Hematopoietic multipotent progenitor cell treated with erythropoietin and hydrocortisone succinate and interleukin-3 and kit ligand, for 15 days (in vitro differentiated cells): ENCODE measurements around the gene MAGIX.
"Not testable (repeated sequence)": the region's sequence is repeated elsewhere in the genome, so short reads cannot be mapped to it uniquely, and the experiment has no call there.

Experiments
- DNase-seq: peaks from one replicate; pipeline ENCODE4 v3.0.0-alpha.2; 2015; ENCODE audit warnings: low spot score

Gene MAGIX

DNA sequence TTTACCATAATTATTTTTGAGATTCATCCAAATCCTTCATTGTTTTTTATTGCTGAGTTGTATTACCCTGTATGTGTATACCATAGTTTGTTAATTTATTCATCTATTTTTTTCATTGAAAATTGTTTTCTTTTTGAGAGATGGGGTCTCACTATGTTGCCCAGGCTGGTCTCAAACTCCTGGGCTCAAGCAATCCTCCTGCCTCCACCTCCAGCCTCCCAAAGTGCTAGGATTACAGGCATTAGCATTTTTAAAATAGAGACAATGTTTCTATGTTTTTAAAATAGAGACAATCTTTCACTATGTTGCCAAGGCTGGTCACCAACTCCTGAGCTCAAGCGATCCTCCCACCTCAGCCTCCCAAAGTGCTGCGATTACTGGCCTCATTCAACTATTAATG, 1.6 kb upstream of the MAGIX start:
- no peak for DNase-seq

GRCh38 chrX:49161632-49162031, 926 bp upstream of the MAGIX start:
- DNase-seq: peak; percentile 43

- peak; percentile 88 for DNase-seq
These were observed 1.2 kb downstream of the MAGIX start for GRCh38 chrX:49163555-49164419.

- DNase-seq: no peak
These were observed 2.2 kb downstream of the MAGIX start for GRCh38 chrX:49164589-49165360.

- peak; percentile 76 for DNase-seq
These were observed 3.6 kb downstream of the MAGIX start for GRCh38 chrX:49165901-49166881.

DNA sequence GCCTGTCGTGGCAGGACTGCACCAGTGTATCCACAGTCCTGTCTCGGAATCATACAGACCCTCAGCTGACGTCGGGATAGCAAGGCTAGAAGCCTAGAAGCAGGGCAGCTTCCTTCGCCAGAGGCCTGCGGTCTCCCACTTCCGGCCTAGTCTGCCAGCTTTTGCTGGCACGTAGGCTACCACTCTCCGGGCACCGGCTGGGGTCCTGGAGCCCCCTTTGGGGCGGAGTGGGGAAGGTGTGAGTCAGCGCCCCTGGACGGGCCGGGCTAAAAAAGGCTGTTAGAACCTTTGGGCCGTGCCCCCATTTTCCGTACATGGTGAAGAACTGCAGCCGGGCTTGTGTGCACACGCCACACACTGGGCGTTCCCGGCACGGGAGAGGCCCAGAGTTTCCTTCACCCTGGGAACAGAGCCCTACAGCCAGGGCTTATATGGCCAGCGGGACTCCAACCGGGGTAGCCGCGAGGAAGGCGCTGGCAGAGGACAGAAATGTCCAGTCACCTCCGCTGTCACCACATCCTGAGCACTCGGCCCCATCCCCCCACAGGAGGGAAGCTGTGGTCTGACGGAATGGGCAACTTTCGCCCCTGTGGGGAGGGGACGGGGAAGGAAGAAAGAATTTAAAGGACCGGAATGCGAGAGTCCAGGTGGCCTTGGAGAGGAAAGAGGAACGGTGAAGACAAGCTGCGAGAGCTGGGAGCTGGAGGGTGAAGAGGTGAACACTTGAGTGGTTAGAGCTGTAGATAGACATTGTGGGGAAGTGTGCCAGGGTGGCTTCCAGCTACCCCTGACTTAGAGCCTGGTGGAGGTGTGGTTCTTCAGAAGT, 4.6 kb downstream of the MAGIX start:
- peak; percentile 70 for DNase-seq

DNA sequence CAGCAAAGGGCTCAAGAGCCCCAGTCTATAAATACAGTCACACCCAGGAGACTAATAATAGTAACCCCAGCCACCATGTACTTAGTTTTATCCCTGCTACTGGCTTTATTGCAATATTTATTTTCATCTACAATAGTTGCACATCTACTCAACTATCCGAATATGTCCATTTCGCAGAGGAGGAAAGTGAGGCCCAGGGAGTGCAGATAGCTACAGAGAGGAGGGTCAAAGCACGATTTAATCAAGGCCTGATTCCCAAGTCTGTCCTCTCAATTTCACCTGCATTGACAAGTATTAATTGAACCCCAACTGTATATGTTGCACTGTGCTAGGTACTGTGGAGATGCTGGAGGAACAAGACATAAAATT, 5.2 kb downstream of the MAGIX start:
- no peak for DNase-seq

- no peak for DNase-seq
These were observed 9.3 kb downstream of the MAGIX start, which contains the start of gene PLP2 for GRCh38 chrX:49171752-49172279. TSS of gene PLP2 (plus strand) at chrX:49171898. CDS start at chrX:49172001, 103 bp downstream.

DNA sequence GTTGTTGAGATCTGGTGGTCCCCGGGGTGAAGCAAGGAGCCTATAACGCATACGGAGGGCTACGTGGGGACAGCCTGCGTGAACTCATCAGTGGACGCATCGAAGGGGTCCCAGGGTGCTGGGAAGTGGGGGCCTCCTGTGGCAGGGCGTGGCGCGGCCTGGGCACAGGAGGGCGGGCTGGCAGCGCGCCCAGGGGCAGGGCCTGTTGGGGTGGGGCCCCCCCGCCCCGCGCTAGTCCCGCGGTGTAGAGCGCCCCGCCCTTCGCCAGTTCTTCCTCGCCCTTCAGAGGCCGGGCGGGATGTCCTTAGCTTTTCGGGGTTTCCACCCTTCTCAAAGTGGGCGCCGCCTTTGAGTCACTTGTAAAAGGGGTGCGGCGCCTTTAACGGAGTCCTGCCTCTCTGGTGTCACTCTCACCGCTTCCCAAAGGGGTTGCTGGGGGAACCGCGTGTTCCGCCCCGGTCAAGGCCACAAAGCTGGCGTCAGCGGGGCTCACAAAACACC, 9.8 kb downstream of the MAGIX start:
- DNase-seq: peak; percentile 90

DNA sequence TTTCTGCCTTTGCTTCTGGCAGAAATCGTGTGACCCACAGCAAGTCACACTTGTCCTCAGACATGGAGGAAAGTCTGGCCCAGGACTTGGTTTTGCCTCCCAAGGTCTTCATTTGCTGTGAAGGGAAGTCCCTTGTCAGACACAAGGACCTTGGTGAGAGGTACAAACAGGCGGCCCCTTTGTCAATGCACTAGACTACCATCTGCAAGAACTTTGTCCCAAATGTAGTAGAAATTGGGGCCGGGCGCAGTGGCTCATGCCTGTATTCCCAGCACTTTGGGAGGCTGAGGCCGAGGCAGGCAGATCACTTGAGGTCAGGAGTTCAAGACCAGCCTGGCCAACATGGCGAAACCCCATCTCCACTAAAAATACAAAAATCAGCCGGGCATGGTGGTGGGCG, 11.0 kb downstream of the MAGIX start:
- not testable (repeated sequence) for DNase-seq

DNA sequence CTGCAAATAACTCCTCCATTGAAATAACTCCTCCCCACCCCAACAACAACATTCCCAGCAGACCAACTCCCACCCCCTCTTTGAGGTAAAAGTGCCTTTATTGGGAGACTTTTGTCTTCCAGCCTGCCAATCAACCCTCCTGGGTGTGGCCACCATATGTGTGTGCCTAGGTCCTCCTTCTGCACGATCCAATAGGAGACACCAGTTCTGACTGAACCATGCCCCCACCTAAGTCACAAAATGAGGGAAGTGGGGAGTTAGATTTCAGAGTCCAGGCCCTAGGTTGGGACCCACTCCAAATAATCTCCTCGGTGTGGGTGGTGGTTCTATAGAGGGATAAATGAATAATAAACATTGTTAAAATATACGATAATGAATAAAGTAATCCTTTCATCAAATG, 12.2 kb downstream of the MAGIX start:
- DNase-seq: no peak

GRCh38 chrX:49175435-49176274, 13.1 kb downstream of the MAGIX start:
- DNase-seq: no peak

DNA sequence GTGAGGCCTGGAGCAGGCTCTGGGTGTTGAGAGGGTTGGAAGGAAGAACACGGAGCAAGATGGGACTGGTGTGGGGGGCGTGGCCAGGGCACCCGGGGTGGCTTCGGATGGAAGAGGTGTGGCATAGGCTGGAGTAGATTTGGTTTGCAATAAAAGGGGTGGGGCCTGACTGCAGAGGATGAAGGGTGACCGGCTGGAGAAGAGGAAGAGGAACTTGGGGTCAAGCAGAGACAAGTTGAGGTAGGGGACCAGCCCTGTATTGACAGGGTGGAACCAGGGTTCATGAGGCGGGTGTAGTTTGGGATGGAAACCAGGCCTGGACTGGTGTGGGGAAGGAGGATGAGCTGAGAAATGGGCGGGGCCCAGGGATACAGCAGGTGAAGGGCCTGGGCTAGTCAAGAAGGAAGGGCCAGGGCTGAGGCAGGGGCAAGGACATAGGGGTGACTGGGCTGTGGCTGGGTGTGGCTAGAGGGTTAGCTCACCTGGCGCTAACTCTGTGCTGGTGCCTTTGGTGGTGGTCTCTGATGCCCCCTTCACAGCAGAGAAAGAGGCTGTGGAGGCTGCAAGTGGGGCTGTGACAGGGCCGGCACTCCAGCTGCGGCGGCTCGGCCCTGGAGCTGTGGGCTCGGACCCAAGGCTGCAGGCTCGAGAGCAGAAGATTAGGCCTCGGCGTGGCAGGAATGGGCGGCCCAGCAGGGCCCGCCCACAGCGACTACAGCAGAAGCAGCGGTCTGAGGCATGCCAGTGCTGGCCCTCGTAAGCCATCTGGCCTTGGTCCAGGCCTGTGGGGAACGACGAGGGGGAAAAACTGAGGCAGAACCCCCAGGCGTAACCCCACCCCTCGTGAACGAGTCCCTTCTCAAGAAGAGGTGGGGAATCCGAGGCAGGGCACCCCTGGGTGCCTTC, 14.1 kb downstream of the MAGIX start:
- DNase-seq: peak; percentile 78

DNA sequence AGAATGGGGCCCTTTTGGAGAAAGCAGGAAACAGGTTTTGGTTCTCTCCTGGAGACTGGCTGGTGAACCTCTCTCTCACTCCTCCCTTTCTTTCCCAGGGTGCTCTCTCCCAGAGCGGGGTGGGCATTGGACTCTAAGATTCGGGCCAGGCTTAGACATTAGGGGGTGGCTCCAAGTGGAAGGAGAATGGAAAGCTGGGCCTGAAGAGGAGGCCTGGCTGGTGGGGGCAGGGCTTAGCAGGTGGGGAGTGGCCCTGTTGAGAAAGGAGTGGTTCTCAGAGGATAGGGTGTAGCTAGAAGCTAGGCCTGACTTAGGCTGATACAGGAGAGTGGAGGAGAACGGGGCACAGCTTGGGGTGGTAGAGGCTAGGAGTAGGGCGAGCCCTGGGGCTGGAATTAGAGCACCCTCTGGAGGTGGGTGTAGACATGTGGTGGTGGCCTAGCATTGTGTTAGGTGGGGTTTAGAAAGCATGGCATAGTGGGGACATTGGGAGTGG, 14.8 kb downstream of the MAGIX start:
- DNase-seq: peak; percentile 91

DNA sequence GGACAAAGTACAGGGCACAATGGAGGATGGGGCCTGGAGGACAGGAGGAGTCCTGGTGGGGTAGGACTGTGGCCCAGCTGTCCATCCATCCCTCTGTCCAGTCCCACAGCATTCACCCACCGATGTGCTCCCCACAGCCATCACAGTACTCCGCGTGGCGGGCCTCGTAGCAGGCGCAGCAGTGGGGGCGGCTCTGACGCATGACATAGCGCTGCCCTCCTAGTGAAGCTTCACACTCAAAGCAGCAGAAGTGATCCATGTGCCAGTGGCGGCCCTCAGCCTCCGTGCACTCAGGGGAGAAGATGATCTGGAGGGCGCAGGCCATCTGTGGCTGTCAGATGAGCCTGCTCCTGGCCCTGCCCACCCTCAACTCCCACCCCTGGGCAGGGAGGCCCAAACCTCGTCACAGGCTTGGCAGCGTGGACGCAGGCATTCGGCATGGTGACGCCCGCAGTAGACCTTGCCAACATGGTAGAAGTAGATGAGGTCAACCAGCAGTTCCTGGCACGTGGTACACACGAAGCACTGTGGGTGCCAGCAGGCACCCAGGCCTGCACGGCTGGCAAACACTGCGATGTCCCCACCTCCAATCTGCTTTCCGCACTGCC, 15.4 kb downstream of the MAGIX start:
- peak; percentile 43 for DNase-seq

GRCh38 chrX:49178537-49178936, 16.0 kb downstream of the MAGIX start:
- no peak for DNase-seq

DNA sequence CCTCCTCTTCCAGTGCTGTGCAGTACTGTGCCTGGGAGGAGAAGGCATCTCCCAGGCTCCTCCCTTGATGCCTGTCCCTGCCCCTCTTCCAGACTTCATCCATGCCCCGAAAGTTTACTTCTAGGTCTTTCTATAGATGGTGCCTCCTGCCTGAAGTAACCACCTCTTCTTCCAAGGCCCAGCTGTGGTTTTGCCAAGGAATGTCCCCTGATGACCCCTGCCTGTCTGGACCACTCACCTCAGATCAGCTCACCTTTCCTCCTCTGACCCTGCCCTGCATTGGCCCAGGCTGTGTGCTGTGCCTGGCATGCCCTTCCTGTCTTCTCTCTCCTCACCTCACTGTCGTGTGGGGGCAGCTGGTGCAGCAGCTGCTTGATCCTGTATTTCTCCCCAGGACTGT, 16.8 kb downstream of the MAGIX start:
- DNase-seq: no peak

DNA sequence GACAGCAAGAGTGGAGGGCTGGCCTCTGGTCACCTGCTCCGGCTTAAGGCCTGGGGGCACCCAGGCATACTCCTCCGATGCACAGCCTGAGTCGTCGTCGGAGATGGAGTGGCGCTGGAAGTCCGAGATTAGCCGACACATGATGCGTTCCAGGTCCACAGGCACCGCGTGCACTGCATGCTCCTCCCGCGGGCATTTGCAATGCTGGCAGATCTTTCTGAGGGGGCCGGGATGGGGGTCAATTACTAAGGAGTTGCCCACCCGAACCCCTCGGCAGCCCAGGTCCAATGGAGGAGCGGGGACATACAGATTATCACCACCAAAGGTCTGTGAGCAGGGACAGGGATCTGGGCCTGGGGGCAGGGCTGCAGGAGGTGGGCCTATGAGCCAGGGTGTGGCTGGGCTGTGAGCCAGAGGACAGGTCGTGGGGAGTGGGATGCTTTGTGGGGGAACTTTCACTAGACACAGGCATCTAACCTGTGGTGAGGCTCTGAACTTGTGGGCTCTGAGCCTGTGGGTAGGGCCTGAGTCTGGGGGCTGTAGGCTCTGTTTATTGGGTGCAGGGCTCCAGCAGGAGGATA, 21.2 kb downstream of the MAGIX start:
- DNase-seq: no peak
